GM18507 (cell line): ENCODE data around the gene GOLT1B.

Source experiments
- DNase-seq: peaks from one replicate; pipeline ENCODE4 v3.0.0; 2011; ENCODE audit warnings: low read depth; ENCODE audit not compliant: insufficient read length; ENCODE audit errors: extremely low spot score
- FAIRE-seq: peaks from 2 replicates; lab custom pipeline; 2011; peaks lifted over from hg19 to GRCh38; lab: Jason Lieb, UNC

GOLT1B gene

GRCh38 chr12:21516281-21516680 lies 14.7 kb downstream of the GOLT1B start:
- FAIRE-seq (no peak), DNase-seq (no peak)

DNA sequence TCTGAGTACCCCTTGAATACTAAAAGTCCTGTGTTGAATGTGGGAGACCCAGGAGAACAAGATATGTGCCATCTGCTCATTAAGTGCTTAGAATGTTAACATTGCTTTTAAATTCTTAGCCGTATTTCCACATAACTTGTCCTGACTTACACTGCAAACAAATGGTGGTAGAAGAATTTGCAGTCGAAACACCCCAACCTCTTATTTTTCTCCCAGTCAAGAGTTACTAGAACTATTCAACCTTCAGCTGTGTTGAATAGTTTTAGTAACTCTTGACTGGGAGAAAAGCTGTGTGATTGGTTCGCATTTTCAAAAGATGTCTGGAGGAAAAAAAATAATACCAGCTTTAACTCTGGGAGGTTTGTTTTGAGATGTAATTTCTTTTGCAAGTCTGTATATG lies 16.9 kb downstream of the GOLT1B start:
- no peak for DNase-seq
- no peak for FAIRE-seq

DNA sequence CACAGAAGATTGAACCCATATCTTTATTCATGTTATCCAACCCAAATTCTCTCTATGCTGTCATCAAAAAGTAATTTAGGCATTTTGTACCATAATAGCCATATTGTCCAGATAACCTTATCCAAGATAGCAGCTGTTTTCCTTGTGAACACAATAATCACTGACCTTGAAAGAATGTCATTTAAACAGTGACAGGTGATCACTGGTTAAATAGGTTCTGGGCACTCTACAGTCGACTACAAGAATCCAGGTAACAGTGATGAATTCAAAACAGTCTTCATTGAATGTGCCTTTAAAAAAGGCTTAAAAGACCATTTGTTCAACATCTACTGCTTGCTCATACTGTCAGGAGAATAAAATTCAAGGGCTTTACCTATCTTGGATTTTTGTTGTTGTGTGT lies 20.0 kb downstream of the GOLT1B start:
- DNase-seq (no peak), FAIRE-seq (no peak)

- DNase-seq = no peak
- FAIRE-seq = no peak
These were observed 21.6 kb downstream of the GOLT1B start for GRCh38 chr12:21523148-21523547.

- DNase-seq (no peak), FAIRE-seq (no peak)
These were observed 24.5 kb downstream of the GOLT1B start, which contains the start of gene SPX for GRCh38 chr12:21526053-21526452. SPX (plus strand) TSS chr12:21526296; CDS start chr12:21526473, 177 bp downstream.

GRCh38 chr12:21526721-21527345 lies 25.2 kb downstream of the GOLT1B start:
- FAIRE-seq (no peak), DNase-seq (no peak)

DNA sequence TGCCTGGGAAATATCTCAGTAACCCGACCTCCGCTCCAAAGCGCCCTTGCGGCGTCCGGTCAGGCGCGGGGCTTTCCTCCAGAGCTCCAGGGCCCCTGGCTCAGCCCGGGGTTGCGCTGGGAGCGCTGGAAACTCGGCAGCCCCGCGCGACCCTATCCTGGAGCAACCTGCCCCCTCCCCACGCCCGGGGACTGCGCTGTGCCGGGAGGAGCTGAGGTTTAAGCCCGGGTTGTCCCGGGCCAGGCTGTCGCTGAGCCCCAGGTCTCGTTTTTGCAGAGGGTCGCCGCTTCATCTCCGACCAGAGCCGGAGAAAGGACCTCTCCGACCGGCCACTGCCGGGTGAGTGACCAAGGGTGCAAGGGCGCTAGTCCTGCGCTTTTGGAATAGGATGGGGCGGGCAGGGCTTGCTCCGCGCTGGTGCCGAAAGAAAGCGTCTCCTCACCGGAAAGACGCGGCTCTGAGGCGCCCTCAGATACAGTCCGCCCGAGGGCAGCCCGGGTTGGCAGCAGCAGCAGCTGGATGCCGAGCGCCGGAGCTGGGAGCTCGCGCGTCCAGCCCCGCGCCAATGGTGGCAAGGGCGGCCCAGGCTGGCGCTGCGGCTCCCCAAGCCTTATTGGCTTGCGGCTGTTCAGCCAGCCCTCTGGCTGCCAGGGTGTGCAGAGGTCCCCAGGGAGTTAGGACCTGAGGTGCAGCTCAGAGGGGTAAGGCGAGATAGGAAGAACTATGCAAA lies 26.0 kb downstream of the GOLT1B start:
- FAIRE-seq = peak; percentile 80

DNA sequence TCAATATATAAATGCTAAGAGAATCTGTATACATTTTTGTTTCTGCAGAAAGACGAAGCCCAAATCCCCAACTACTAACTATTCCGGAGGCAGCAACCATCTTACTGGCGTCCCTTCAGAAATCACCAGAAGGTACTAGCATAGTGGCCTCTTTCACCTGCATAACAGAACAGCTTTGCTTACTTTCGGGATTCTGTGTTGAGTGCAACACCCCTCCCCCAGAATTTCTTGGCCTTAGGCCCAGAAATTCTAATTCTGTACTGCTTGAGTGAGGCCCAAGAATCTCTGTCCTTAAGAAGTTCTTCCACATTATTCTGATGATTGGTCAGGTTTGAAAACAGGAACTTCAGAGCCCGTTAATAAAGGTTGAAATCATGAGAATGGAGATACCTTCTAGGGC lies 27.4 kb downstream of the GOLT1B start:
- FAIRE-seq = no peak
- no peak for DNase-seq

More for the DNA sequence above, 26.0 kb downstream of the GOLT1B start:
- peak; percentile 44 for DNase-seq

DNA sequence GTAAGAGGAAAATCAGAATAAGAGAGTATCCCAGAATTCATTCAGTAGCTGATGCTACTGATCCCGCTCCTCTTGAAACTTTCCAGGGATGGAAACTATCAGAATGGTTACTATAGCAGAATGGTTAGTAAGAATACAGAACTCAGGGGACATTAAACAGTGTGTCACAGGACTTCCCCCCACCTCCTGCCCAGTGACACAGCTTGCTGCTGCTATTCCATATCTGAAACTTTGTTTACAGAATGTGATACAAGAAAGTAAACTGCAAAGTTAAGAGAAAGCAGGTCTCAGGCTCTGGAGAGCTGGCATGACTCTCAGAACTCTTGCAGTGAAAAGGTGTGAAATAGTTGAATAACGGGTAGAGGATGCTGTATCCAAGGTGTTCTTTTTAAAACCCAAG lies 27.9 kb downstream of the GOLT1B start:
- no peak for FAIRE-seq
- no peak for DNase-seq

- DNase-seq (no peak), FAIRE-seq (no peak)
These were observed 36.6 kb downstream of the GOLT1B start for GRCh38 chr12:21538061-21538653.

DNA sequence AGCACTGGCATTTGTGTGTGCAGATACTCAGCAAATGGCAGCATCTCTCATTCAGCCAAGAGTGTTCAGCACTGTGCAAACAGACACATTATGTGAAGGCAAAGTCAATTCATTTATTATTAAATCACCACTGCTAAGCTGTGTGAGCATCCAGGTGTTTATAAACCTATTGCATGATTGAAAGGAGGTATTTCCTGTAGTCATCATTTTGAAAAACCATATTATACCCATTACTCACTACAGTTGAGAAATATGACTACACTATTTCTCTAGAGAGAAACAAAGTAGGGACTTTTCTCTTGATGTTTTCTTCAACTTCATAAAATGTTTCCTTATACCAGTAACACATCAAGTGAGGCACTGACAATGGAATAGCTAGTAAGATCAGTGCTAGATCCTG lies 38.2 kb downstream of the GOLT1B start:
- DNase-seq (no peak), FAIRE-seq (no peak)

DNA sequence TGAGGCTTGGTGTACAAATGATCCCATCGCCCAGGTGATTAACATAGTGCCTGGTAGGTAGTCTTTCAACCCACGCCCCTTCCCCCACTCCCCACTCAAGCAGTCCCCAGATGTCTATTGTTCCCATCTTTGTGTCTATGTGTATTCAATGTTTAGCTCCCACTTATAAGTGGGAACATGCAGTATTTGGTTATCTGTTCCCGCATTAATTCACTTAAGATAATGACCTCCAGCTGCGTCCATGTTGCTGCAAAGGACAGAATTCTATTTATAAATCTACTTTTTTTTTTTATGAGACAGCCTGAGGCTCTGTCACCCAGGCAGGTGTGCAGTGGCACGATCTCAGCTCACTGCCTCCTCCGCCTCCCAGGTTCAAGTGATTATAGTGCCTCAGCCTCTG lies 40.2 kb downstream of the GOLT1B start:
- no peak for DNase-seq
- no peak for FAIRE-seq

DNA sequence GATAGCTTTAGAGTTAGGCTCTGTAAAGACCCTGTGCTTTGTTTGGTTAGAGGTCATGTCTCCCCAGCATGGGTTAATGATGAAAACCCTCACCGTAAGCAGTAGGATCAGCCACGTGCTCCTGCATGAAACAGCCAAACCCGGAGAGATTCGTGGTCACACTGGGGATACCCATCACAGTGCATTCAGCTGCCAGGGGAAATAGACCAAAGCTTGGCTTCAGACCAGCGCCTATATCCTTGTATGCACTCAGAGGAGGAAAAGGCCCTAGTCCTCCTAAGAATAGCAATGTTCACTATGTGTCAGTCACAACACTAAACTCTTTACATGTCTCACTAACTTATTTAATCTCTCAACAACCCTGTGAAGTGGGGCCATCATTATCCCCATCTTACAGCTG lies 40.8 kb downstream of the GOLT1B start:
- FAIRE-seq (no peak), DNase-seq (no peak)

DNA sequence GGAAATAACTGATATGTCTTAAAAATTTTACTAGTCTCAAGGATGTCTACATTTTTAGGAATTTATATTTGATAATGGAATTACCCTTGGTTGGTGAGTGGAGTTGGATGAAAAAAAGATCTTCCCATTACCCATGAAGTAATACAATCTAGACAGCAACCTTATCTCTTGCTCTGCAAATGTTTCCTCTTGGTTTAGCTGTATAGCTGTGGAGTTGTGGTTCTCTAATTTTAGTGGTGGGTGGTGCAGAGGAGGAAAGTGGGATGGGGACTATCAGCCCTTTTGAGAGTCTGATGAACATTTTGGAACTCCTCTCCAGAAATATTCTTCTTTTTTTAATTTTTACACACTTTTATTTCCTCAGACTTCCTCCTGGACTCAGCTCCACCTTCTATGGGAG lies 41.6 kb downstream of the GOLT1B start:
- FAIRE-seq = no peak
- no peak for DNase-seq

- FAIRE-seq (no peak), DNase-seq (no peak)
These were observed 44.0 kb downstream of the GOLT1B start for GRCh38 chr12:21545557-21545956.

GRCh38 chr12:21546716-21547115 lies 45.1 kb downstream of the GOLT1B start:
- DNase-seq (no peak), FAIRE-seq (no peak)

- FAIRE-seq = no peak
- no peak for DNase-seq
These were observed 45.8 kb downstream of the GOLT1B start for GRCh38 chr12:21547437-21547836.

DNA sequence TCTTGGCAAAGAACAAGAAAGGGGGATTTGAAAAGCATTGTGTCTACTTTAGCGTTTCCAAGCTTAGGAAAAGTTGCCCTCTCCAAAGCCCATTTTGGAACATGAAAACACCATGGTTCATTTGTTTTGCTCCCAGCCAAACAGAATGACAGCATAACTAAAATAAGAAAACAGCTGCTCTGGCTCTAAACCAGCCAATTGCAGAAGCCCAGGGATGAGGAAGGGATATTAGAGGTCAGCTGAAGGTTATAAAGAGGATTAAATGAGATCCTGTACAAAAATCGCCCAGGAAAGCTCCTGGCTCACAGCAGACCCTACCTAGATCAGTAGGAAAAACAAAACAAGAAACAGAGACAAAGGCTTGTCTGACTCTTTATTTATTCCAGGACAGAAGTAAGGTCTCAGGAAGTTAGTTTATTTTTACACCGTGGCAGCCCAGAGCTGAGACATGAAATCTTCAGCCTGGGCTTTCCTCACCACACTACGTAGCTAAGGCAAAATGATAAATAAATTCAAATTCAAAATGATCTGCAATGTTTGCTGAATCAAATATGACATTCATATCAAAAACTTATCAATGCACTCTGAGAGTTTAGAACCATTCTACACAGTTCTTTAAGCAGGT lies 50.4 kb downstream of the GOLT1B start:
- FAIRE-seq (no peak), DNase-seq (no peak)

- FAIRE-seq = no peak
These were observed 51.2 kb downstream of the GOLT1B start for GRCh38 chr12:21552635-21553328.

GRCh38 chr12:21553329-21553675 lies 51.7 kb downstream of the GOLT1B start:
- DNase-seq (no peak), FAIRE-seq (no peak)

More at GRCh38 chr12:21552635-21553328, 51.2 kb downstream of the GOLT1B start:
- DNase-seq = no peak
